Measurements from ENCODE around the gene BDNF. TPM values are rescaled to one million over a fixed set of nuclear protein-coding genes. Genes with fewer than 3 reads are reported as not detected.

Gene BDNF
- total RNA-seq, 2 experiments from 2014 or later, result not detected

DNA sequence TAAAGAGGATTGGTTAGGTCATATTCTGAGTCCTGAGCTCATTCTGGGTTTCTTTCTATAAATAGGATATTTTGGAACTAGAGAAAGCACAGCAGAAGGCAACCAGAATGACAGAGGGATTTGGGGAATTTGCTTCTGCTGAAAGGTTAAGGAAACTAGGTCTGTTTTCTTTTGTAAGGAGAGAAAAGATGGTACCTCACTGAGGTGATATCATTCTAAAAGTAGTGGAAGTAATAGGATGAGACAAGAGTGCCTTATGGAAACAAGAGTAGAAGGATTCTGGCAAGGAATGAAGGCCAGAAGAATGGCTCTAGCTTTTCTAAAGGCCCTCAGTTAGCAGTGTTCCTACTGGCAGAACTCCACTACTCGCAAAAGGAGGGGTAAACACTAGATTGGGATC lies 26.7 kb upstream of the BDNF start:
- Histone ChIP-seq H3K27ac (ENCODE audit: low read depth, low read length, poor library complexity, severe bottlenecking) (no peak overlapping the region), H3K4me3 (ENCODE audit: low read depth, low read length, poor library complexity, severe bottlenecking) (no peak overlapping the region), H3K4me1 (ENCODE audit: insufficient read depth, low read length, poor library complexity, severe bottlenecking) (no peaks in the 10 kb centered on the region), H3K79me2 (ENCODE audit: insufficient read depth, low read depth, low read length) (no peaks in the 10 kb centered on the region), H3K36me3 (ENCODE audit: insufficient read depth, low read length) (no peaks in the 10 kb centered on the region), H3K9me3 (ENCODE audit: low read length) (no peaks in the 10 kb centered on the region), H4K20me1 (ENCODE audit: insufficient read depth, low read length) (no peaks in the 10 kb centered on the region), H3K9me2 (ENCODE audit: insufficient read depth, low read length) (no peaks in the 10 kb centered on the region), H3K4me2 (ENCODE audit: low read length) (no peak overlapping the region), H2AFZ (ENCODE audit: low read length) (no peak overlapping the region)
- ChIA-PET POLR2A (interaction anchor here (0.6 kb wide), 1 partner anchor 332 kb away, joined by 5 read pairs; no protein-coding TSS in a partner anchor), CTCF (ENCODE audit: unreplicated experiment) (no interaction called here)
- DNase-seq (ENCODE audit: low spot score), result no peak
- BruUV-seq (replicated peaks), result no TSS peak
- TF ChIP-seq, protein P1, sequence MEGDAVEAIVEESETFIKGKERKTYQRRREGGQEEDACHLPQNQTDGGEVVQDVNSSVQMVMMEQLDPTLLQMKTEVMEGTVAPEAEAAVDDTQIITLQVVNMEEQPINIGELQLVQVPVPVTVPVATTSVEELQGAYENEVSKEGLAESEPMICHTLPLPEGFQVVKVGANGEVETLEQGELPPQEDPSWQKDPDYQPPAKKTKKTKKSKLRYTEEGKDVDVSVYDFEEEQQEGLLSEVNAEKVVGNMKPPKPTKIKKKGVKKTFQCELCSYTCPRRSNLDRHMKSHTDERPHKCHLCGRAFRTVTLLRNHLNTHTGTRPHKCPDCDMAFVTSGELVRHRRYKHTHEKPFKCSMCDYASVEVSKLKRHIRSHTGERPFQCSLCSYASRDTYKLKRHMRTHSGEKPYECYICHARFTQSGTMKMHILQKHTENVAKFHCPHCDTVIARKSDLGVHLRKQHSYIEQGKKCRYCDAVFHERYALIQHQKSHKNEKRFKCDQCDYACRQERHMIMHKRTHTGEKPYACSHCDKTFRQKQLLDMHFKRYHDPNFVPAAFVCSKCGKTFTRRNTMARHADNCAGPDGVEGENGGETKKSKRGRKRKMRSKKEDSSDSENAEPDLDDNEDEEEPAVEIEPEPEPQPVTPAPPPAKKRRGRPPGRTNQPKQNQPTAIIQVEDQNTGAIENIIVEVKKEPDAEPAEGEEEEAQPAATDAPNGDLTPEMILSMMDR (conservative IDR thresholded peaks at IDR 0.05; ENCODE audit: low read length), result no peak
- TF ChIP-seq EZH2phosphoT487 (IDR thresholded peaks at IDR 0.05; ENCODE audit: borderline replicate concordance, low read depth, low read length), result no peak
- intact Hi-C loops (cut with micrococcal nuclease; ENCODE audit: unreplicated experiment), result no loop called here

DNA sequence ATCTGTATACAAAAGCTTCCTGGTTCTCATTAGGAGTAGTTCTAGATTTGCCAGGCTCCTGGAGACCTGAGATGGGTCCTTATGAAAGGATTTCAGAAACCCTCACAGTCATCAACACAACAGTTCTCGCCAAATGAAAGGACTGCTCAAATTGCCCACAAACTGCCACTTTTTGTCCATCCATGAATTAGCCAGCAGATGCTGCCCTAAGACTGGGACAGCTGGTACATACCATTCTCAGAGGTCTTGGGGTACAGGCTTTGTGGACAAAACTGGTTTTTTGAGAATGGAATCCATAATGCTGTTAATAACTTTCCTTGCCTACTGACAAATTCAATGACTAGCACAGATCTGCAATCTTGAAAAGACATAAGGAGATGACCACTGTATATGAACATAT lies 23.4 kb upstream of the BDNF start:
- BruUV-seq (replicated peaks), result no TSS peak
- no peaks in the 10 kb centered on the region for H4K20me1 ChIP-seq (ENCODE audit: insufficient read depth, low read length)
- DNase-seq (ENCODE audit: low spot score), result no peak
- H3K4me1 ChIP-seq (ENCODE audit: insufficient read depth, low read length, poor library complexity, severe bottlenecking), result no peaks in the 10 kb centered on the region
- intact Hi-C loops (cut with micrococcal nuclease; ENCODE audit: unreplicated experiment), result no loop called here
- H3K4me3 ChIP-seq (ENCODE audit: low read depth, low read length, poor library complexity, severe bottlenecking), result no peak overlapping the region
- no peaks in the 10 kb centered on the region for H3K79me2 ChIP-seq (ENCODE audit: insufficient read depth, low read depth, low read length)
- H3K27ac ChIP-seq (ENCODE audit: low read depth, low read length, poor library complexity, severe bottlenecking), result no peak overlapping the region
- ChIA-PET CTCF (ENCODE audit: unreplicated experiment) (no interaction called here), POLR2A (interaction anchor here (0.5 kb wide), 1 partner anchor 1104 kb away, joined by 3 read pairs; no protein-coding TSS in a partner anchor)
- TF ChIP-seq EZH2phosphoT487 (IDR thresholded peaks at IDR 0.05; ENCODE audit: borderline replicate concordance, low read depth, low read length), result no peak
- TF ChIP-seq, protein P1 (conservative IDR thresholded peaks at IDR 0.05; ENCODE audit: low read length), result no peak
- no peak overlapping the region for H2AFZ ChIP-seq (ENCODE audit: low read length)
- H3K9me2 ChIP-seq (ENCODE audit: insufficient read depth, low read length), result no peaks in the 10 kb centered on the region
- H3K4me2 ChIP-seq (ENCODE audit: low read length), result no peak overlapping the region
- H3K36me3 ChIP-seq (ENCODE audit: insufficient read depth, low read length), result no peaks in the 10 kb centered on the region
- H3K9me3 ChIP-seq (ENCODE audit: low read length), result no peaks in the 10 kb centered on the region

- Histone ChIP-seq H3K4me3 (ENCODE audit: low read depth, low read length, poor library complexity, severe bottlenecking) (no peak overlapping the region), H3K4me1 (ENCODE audit: insufficient read depth, low read length, poor library complexity, severe bottlenecking) (no peaks in the 10 kb centered on the region), H3K79me2 (ENCODE audit: insufficient read depth, low read depth, low read length) (no peaks in the 10 kb centered on the region), H2AFZ (ENCODE audit: low read length) (no peak overlapping the region), H3K9me3 (ENCODE audit: low read length) (no peaks in the 10 kb centered on the region), H4K20me1 (ENCODE audit: insufficient read depth, low read length) (no peaks in the 10 kb centered on the region), H3K9me2 (ENCODE audit: insufficient read depth, low read length) (no peaks in the 10 kb centered on the region), H3K36me3 (ENCODE audit: insufficient read depth, low read length) (no peaks in the 10 kb centered on the region), H3K4me2 (ENCODE audit: low read length) (no peak overlapping the region), H3K27ac (ENCODE audit: low read depth, low read length, poor library complexity, severe bottlenecking) (no peak overlapping the region)
- BruUV-seq (replicated peaks), result no TSS peak
- ChIA-PET CTCF (ENCODE audit: unreplicated experiment) (no interaction called here), POLR2A (no interaction called here)
- DNase-seq (ENCODE audit: low spot score), result no peak
- intact Hi-C loops (cut with micrococcal nuclease; ENCODE audit: unreplicated experiment), result no loop called here
- TF ChIP-seq EZH2phosphoT487 (IDR thresholded peaks at IDR 0.05; ENCODE audit: borderline replicate concordance, low read depth, low read length), result no peak
- TF ChIP-seq, protein P1 (conservative IDR thresholded peaks at IDR 0.05; ENCODE audit: low read length), result no peak
These were observed 22.7 kb upstream of the BDNF start for GRCh38 chr11:27722953-27723344.

Measured in OCI-LY7 (cell line).